ENCODE data around the gene MGAT5.

MGAT5 gene

DNA sequence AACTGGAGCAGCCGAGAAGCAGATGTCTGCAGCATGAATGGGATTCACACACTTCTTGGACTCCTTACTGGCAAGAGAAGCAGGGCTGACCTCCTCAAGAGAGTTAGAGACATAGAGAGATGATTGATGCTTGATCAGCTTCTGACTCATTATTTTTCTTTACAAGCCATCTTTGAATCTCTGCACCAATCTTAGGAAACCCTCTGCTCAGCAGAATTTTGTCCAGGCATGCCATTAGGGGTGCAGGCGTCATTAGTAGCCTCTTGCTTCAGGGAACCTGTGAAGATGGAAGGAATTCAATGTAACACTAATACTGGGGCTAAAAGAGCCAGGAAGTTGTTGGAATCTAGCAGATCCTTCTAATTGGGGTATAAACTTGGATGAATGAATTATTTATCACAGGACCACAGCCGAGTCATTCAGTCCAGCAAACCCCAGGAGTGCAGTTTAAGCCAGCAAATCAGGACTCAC is 151.8 kb downstream of the MGAT5 start:
- no peak for DNase-seq

DNA sequence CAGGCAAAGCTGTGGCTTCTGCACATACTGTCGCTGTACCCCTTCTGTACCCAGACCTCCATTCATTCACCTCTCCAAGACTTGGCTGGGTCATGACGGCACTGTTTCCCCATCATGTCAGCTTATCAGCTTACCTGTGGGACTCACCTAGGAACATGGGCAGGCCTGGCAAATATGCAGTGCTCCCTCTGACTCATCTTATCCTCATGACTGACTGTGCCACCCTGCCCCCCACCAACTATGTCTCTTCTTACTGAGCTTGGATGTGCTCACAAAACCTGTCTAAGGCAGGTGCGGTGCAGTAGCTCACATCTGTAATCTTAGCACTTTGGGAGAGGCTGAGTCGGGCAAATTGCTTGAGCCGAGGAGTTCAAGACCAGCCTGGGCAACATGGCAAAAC is 152.4 kb downstream of the MGAT5 start:
- no peak for DNase-seq

DNA sequence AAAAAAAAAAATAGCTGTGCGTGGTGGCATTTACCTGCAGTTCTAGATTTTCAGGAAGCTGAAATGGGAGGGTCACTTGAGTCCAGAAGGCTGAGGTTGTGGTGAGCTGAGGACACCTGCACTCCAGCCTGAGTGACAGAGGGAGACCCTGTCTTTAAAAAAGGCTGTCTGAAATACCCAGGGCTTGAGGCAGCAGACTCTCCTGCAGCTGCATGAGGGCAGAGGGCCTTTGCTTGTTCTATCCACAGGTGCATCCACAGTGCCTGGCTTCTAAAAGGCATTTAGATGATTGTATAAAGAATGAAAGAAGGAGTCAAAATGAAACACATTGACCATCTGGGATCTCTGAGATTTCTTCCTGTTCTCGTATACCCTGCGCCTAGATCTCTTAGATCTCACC is 152.9 kb downstream of the MGAT5 start:
- no peak for DNase-seq

DNA sequence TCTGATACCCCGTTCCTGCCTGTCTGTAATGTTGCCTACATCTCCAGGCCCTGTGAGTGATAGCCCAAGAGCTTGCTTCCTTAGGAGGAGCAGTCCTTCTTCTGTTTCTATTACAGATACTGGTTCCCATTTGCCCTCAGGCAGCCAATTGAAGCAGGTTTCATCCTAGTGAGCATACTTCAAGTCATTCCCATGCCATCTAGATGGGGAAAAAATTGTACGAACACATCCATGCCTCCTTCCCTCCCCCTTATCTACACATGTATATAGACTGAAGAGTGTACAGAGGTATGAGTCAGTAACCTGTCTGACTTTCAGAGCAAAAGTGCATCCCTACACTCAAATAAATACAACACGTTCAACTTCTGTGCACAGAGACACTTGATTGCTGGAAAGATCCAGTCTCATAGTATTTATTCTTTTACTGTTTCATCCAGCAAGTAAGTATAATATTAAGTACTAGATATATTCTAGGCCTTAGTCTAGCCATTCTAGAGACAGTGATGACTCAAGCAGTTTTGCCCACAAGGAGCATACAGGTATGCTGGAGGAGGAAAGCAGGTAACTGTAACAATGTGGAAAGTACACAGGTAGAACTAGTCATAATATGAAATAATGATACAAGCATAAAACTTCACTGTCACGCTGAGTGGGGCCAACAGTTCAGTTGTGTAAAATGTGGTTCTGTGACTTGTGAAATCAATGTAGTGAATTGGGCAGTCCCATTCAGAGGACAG is 153.4 kb downstream of the MGAT5 start:
- no peak for DNase-seq

DNA sequence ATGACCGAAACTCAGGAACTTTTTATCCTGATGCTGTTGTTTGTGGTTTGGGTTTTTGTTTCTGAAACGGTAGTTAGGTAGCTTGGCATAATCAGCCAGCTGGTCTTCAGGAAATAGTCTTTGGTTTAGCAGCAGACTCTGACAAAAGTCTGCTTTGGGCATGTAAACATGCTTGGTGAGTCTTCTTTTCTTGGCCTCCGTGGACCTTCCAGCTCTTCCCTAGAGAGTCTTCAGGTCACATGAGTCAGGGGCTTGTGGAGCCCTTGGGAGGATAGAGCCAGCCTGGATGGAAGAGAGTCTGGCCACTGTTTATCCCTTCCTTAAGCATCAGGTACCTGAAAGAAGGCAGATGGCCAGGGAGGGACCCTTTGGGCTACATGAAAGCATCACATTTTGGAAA is 154.5 kb downstream of the MGAT5 start:
- no peak for DNase-seq

DNA sequence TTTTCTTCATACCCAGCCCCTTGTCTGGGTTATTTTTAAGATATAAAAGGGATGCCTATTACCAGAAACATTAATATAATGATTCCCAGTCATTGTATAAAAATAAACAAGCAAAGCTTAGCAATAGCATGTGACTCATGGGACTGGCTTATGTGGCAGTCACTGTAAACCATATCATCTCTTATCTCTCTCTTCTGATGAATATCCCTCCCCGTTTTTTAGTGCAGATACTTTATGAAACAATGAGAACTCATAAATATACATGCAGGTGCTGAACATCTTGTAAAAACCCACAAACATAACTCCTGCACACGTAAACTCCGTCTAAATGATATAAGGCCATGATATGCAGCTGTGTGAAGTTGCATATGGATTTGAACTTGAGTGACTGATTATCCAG is 154.9 kb downstream of the MGAT5 start:
- no peak for DNase-seq

DNA sequence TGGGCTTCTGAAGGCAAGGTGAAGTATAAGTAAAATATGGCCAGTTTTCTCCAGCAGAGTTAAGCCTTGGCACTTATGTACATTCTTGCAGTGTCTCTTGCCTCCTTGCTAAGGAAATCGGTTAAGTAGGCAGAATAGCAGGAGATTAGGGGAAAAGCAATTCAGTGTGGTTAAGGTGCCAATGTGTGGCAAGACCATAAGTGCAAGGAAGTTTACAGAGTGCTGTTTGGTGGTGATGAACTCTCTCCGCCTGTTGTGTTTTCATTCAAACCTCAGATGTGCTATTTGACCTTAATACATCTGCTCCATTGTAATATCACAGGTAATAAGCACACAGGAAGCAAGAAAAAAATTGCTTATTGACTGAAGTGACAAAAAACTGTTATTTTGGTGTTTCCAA is 156.1 kb downstream of the MGAT5 start:
- no peak for DNase-seq

DNA sequence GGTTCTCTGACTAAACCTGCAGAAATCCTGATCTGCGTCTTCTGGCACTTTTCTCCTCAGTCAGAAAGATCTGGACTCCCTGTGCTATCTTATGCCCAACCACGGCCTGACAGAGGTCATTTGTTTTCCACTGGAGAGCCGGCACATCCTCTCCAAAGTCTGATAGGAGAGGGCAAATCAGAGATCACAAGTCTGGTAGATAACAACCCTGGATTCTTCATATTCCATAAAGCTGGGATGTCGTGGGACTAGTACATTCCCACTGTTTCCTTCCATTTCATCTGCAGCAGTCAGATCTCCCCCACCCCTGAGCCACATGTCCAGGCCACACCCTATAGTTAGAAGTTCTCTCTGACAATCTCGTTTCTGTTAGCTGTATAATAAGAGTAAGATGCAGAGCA is 157.0 kb downstream of the MGAT5 start:
- DNase-seq: no peak

DNA sequence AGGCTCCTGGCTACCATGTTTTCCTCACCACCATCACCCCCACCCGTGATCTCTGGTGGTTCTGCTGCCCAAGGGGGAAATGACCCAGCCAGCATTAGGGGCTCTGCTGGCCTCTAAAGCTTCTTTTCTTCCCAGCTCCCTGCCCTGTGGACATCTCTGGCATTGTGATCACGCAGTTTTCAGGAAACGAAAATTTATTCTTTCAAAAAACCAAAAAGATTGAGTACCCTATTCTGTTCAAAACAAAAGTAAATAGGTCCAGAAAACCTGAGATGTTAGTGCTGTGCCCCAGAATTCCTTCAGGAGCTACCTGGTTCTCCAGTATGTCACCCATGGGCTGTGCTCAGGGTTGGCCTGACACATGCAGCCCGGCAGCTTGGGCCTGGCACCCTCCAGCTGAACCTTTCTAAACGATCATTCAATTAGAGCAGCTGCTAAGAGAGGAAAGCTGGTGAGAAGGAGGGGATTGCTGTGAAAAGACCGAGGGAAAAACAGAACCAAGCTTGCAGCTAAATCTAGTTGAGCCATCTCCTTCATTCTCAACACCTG is 157.5 kb downstream of the MGAT5 start:
- DNase-seq: no peak

DNA sequence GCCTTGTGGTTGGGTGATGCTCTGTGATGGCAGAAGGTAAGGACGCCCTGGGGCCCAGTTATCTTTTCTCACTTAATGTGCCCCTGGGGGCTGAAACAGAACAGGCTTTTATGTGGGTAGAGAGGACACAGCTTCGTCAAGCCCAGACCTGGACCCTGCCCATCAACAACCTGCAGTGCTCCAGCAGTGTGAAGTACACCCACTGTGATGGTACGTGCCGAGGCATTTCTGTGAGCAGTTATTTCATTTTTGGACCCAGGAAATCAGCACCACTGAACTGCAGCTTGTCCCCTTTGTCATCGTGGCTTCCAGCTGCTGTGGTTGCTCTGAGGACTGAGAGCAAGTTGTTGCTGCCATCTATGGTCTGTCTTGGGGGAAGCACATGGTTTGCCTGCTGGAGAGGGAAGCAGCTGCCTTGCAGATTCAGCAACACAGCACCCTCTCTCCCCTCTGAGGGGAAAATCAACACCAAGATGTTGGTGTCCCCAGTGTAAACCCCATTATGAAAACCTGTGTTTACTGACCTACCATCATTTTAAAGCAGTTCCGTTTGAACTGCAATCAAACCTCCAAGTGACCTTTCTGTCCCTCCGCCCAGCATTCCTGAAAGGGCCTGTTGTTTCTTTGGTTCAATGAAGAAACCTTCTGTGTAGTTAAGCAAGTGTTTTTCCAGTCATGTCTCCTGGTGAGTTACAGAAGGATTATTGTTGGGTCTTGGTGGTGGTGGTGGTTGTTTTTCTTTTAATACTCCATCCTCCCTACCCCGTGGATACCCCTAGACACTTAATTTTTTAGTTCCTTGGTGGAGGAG is 158.2 kb downstream of the MGAT5 start:
- no peak for DNase-seq

DNA sequence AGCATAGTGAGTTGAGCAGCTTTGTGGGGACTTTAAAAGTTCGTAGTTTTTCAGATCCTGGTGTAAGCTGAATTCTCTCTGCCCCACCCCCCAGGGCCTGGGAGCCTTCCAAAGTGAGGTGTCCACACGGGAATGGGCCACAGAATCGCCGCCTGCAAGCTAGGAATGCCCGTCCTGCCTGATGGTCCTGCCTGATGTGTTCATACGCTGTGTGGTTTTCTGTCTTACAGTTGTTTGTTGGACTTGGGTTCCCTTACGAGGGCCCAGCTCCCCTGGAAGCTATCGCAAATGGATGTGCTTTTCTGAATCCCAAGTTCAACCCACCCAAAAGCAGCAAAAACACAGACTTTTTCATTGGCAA is 158.7 kb downstream of the MGAT5 start:
- DNase-seq: no peak

DNA sequence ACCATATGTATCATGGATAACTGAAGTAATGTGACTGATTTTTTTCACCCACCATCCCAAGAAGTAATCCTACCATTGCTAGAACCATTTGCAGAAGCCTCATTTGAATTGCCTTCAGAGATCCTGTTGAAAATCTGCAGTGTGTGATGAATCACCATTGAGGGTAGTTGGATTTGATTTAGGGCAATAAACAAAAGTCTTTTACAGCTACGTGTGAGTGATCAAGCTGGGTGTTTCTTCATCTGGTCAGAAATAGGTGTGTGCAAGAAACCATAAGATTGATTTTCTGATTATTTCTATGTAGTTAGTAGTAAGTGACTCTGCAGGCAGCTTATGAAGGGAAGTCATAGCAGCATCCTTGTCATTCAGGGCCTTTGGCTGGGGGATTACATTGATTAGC is 159.6 kb downstream of the MGAT5 start:
- no peak for DNase-seq

DNA sequence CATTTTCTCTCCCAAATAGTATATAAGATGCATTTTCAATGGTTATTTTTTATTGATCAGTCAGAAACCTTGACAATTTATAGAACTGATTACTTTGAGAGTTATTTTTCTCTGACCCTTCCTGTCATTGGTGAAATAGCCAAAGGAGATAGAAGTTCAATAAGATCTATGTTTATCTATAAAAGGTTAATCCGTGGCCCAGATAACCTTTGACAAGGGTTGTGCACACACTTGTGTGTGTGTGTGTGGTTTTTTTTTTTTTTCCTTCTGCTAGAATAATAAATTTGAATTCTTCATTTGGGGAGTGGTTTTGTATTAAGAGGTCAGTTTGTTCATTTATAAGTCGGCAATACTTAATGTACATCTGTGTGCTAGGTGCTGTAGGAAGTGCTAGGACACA is 160.0 kb downstream of the MGAT5 start:
- DNase-seq: no peak

DNA sequence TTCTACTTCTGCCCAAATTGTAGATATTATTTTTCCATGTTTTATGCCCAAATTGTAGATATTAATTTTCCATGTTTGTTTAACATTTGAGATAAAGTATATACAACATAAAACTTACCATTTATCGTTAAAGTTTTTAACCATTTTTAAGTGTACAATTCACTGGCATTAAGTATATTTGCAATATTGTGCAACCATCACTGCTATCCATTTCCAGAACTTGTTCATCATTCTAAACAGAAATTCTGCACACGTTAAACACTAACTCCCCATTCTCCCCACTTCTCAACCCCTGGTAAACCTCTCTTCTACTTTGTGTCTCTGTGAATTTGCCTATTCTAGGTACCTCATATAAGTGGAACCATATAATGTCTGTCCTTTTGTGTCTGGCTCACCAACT is 162.1 kb downstream of the MGAT5 start:
- DNase-seq: no peak

DNA sequence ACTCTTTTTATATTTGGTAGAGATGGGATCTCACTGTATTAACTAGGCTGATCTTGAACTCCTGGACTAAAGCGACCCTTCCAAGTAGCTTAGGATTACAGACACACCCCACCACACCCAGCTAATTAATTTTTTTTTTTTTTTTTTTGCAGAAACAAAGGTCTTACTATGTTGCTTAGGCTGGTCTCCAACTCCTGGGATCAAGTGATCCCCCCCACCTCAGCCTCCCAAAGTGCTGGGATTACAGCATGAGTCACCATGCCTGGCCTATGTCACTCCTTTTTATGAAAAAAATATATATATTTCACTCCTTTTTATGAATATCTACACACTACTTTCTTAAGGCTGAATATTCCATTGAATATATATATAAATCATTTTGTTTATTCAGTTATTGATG is 162.8 kb downstream of the MGAT5 start:
- no peak for DNase-seq

DNA sequence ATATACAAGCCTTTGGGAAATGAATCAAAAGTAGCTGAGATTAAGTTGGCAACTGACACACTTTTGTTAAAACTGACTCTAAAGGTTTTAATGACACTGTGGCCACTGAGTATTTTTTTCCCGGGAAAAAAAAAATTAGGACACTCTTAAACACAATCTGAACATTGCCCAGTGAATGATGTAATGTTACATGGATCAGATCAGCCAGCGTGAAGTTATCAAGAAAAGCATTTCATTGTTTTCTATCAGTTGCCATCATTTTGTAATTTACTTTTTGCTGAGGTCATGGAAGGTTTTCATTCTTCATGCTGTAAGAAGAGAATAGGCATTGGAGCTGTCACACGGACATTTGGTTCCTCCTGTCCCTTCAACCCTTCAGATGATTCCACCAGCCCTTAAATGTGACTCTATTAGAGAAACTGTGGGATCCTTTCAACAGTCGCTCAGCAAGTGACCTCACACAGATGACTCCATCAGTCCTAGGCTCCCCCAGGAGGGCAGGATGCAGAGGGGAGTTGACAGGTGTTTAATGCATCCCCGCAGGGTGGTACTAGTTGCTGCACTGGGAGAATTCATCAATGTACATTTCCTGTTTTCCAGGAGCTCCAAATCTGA is 164.2 kb downstream of the MGAT5 start:
- DNase-seq: no peak

DNA sequence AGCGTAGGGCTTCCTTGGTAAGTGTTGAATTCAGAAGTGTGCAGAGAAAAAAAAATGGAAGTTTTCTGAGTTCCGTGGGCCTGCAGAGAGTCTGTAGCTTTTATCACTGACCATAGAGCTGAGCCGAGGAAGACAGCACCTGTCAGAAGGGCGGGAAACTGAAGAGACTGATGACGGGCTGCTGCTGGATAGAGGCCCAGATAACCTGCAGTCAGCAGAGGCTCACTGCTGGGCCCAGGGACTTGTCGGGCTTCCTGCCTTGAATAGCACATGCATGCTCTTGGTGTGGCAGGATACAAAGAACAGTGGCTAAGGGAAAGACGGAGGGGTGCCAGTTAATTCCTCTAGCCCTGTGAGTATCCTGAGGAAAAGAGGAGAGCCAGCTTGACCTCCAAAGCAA is 166.4 kb downstream of the MGAT5 start:
- no peak for DNase-seq

DNA sequence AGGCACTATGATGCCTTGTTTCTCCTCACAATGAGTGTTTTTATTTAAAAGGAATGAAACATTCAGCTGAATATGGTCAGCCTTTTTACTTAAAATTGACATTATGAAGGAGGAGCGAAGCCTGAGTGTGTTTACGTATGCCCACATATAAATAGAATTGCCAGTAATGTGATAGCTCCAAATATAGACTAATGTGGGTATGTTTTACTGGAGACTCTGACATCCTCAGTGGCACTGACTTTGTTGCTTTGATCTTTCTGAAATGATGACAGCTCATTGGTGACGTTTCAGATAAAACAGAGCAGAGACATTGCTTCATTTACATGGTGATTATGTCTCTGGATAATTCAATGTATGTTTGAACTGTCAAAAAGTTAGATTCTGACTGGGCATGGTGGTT is 167.0 kb downstream of the MGAT5 start:
- no peak for DNase-seq

DNA sequence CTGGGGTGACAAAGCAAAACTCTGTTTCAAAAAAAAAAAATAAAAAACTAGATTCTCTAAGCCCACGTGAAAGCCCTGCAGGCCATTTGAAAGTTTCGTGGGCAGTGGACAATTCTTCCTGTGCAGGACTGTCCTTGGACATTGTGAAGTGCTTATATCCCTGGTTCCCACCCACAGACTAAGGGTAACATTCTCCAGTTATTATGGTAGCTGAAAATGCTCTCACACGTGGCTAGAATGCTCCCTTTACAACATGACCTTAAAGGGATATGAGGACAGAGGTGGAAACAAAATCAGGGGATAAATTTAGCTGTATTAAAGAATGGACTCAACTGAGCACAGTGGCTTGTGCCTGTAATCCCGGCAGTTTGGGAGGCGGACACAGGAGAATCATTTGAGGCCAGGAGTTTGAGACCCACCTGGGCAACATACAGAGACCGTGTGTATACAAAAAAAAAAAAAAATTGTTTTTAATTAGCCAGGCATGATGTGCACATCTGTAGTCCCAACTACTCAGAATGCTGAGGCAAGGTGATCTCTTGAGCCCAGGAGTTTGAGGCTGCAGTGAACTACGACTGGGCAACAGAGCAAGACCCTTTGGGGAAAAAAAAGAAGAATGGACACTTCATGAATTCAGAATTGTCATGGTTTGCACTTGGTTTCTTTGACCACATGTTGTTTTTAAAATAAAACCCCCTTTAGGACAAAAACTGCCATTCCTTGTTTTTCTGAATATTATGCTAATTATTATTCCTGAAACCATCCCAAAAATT is 167.9 kb downstream of the MGAT5 start:
- no peak for DNase-seq

DNA sequence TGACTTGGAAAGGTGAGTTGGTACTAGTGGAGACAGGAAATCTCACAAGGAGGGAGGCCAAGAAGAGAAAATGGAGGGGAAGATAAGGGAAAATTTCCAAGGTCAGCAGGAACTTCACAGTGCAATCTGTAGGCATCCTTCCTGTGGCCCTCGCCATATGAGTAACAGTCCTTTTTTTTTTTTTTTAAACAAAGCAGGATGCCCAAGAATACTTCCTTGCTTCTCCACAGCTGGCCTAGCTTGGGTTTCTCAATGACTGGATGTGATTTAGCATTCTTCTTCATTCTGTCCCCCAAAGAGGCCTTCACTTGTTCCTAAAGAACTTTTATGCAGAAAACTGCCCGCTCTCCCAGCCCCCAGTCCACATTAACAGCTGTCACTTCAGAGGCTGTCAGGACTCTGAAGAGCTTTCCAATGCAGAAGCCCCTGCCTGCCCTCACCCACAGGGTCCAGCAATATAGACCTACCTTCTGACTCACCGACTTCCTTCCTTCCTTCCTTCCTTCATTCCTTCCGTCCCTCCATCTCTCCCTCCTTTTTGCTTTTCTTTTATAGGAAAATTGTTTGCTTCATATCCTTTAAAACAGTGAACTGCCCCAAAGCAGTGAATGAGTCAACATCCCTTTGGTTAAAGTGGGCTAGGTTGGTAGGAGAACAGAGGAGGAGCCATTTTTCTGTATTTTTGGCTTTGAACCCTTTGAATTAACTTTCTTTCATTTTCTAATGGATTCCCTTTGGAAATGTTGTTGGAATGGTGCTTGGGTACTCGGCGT is 172.0 kb downstream of the MGAT5 start:
- DNase-seq: no peak

DNA sequence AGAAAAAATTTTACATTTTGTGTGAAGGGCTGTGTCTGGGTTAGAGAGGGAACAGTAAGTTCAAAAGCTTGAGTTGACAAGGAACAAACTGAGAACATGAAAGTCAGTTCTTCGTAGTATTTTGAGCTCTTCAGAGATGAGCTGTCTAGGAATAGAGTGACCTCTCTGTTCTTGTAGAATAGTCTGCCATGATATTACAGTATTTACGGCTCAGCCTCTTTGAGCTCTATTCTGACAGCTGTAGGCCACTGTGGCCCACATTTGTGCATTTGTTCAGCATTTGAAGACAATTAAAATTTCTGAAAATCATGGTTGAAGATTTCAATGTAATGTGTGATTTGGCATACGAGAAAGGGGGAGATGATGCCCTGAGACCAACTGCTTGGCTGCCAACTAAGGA is 172.8 kb downstream of the MGAT5 start:
- no peak for DNase-seq

DNA sequence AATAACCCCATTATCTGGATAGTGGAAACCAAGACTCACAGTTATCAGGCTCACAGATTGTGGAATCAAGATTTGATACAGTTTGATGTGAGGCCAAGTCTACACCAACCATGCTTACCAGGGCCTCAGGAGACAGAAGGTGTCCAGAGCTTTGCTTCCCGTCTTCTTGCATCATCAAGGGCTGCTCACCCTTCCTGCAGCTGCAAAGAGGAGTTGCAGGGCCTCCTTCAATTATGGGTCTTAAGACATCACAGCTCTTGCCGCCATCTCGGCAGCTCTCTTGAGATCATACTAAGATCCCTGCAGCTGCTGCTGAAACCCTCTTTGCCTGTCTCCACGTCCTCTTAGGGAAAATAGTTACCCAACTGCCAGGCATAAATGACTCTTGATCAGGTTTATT is 176.0 kb downstream of the MGAT5 start:
- DNase-seq: no peak

Measured in NCI-H1048 (cell line).